ENCODE results near the gene FSTL5.

The FSTL5 gene

DNA sequence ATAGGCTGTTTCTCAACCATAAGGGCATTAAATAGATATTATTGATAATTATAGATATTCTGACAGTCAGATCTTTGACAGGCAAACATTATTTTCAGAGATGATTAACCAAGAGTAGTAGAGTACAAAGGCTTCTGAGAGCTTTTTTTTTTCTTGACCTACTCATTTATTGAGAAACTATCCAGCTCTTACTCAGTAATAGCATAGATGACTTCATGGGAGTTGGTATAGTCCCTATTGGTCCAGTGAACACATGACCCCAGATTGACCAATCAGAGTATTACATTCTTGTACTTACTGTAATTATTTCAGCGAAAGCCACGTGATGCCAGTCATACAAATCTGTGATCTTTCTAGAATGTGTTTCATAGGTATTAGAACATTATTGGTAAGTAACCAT, 508.7 kb downstream of the FSTL5 start:
- no peak overlapping the region for H3K4me3 ChIP-seq (ENCODE audit: low read depth, low read length)
- TF ChIP-seq, protein P1, sequence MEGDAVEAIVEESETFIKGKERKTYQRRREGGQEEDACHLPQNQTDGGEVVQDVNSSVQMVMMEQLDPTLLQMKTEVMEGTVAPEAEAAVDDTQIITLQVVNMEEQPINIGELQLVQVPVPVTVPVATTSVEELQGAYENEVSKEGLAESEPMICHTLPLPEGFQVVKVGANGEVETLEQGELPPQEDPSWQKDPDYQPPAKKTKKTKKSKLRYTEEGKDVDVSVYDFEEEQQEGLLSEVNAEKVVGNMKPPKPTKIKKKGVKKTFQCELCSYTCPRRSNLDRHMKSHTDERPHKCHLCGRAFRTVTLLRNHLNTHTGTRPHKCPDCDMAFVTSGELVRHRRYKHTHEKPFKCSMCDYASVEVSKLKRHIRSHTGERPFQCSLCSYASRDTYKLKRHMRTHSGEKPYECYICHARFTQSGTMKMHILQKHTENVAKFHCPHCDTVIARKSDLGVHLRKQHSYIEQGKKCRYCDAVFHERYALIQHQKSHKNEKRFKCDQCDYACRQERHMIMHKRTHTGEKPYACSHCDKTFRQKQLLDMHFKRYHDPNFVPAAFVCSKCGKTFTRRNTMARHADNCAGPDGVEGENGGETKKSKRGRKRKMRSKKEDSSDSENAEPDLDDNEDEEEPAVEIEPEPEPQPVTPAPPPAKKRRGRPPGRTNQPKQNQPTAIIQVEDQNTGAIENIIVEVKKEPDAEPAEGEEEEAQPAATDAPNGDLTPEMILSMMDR (IDR thresholded peaks at IDR 0.05; ENCODE audit: low read depth, low read length, missing control alignments) = no peak
- no peak for DNase-seq (ENCODE audit: low read depth)
- in situ Hi-C loops (cut with HindIII; ENCODE audit: low sequenced_read_pairs) = no loop called here

DNA sequence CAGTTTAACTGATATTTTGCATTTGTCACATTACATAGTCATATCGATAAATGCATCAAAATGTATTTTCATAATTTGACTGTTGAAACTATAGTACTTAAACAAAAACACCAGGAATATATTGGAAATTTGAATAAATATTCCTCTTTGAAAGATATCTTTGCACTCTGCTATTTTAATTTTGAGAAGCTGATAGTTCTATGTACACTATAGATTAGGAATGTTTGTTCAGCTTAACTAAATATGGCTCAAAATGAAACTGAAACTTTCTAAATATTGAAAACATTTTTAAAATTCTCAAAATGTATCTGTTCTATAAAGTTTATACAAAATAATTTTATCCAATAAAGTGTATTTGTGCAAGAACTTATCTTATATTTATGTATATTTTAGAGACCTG, 510.1 kb downstream of the FSTL5 start:
- in situ Hi-C loops (cut with HindIII; ENCODE audit: low sequenced_read_pairs) = no loop called here

DNA sequence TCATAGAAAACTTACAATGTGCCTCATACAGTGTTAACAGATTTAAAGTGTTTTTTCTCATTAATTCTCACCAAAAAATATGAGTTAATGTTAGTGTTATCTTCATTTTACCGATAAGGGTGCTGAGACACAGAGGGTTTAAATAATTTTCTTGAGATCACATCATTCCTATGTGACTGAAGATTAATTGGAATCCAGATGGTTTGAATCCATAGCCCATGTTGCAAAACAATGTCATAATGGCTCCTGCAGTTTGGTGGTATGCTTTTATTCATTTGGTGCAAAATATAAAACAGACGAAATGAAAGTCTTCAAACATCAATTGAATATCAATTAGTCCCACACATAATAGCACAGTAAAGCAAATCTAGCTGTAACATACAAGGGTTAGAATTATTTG, 512.2 kb downstream of the FSTL5 start:
- in situ Hi-C loops (cut with HindIII; ENCODE audit: low sequenced_read_pairs) = no loop called here
- DNase-seq (ENCODE audit: low read depth) = no peak
- H3K4me3 ChIP-seq (ENCODE audit: low read depth, low read length) = no peak overlapping the region
- TF ChIP-seq, protein P1 (IDR thresholded peaks at IDR 0.05; ENCODE audit: low read depth, low read length, missing control alignments) = no peak

More for the DNA sequence above, 510.1 kb downstream of the FSTL5 start:
- TF ChIP-seq, protein P1 (IDR thresholded peaks at IDR 0.05; ENCODE audit: low read depth, low read length, missing control alignments) = no peak
- no peak for DNase-seq (ENCODE audit: low read depth)
- H3K4me3 ChIP-seq (ENCODE audit: low read depth, low read length) = no peak overlapping the region

DNA sequence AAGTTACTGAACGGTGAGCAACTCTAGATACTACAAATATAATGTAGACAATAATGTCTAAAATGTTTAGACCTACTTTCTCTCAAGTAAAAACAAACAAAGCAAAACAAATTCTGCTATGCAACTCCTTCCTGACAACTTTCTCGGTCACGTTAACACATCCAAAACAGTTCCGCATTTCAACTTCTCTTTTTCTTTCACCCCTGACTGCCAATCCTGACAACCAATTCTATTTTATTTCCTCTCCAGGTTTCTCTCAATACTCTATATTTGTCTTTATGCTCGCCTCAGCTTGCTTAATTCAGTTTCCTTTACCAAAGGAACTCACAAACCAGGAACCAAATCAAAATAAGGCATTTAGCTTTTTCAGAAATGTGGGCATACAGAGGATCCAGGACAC, 513.0 kb downstream of the FSTL5 start:
- H3K4me3 ChIP-seq (ENCODE audit: low read depth, low read length) = no peak overlapping the region
- TF ChIP-seq, protein P1 (IDR thresholded peaks at IDR 0.05; ENCODE audit: low read depth, low read length, missing control alignments) = no peak
- in situ Hi-C loops (cut with HindIII; ENCODE audit: low sequenced_read_pairs) = no loop called here
- no peak for DNase-seq (ENCODE audit: low read depth)

DNA sequence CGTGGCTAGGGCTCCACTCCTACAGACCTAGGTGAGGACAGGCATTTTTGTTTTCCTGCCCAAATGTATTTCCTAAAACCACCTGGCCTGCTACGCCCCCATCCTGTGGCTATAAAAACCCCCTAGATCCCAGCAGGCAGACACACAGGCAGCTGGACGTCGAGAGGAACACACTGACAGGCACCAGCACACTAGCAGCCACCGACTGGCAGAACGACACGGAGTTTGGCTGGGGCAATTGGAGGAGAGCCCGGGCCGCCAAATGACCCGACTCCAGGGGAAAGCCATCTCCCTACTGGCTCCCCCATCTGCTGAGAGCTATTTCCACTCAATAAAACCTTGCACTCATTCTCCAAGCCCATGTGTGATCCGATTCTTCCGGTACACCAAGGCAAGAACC, 516.0 kb downstream of the FSTL5 start:
- DNase-seq (ENCODE audit: low read depth) = no peak
- TF ChIP-seq, protein P1 (IDR thresholded peaks at IDR 0.05; ENCODE audit: low read depth, low read length, missing control alignments) = no peak
- in situ Hi-C loops (cut with HindIII; ENCODE audit: low sequenced_read_pairs) = no loop called here
- no peak overlapping the region for H3K4me3 ChIP-seq (ENCODE audit: low read depth, low read length)

DNA sequence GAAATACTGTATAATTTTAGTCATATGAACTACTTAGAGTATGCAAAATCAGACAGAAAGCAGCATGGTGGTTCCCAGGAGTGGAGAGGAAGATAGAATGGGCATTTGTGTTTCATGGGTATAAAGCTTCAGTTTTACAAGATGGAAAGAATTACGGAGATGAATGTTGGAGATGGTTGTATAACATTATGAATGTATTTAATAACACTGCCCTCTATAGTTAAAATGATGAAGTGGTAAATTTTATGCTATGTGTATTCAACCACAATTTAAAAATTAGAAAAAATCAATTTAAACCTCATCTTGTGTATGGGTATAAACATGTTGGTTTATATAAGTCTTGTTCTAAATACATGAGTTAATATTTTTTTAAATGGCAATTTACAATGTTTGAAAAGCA, 521.1 kb downstream of the FSTL5 start:
- TF ChIP-seq, protein P1 (IDR thresholded peaks at IDR 0.05; ENCODE audit: low read depth, low read length, missing control alignments) = no peak
- no peak for DNase-seq (ENCODE audit: low read depth)
- no peak overlapping the region for H3K4me3 ChIP-seq (ENCODE audit: low read depth, low read length)
- in situ Hi-C loops (cut with HindIII; ENCODE audit: low sequenced_read_pairs) = no loop called here
